Astrocyte of the cerebellum (primary cell): Measurements from ENCODE around the gene C6orf141.

Experiments
- DNase-seq: peaks from one replicate; pipeline ENCODE4 v3.0.0-alpha.2; 2011; ENCODE audit warnings: low read depth
- H3K4me3 ChIP-seq: 2 replicates; pipeline ENCODE4 v1.5.1; 2011; ENCODE audit warnings: mild to moderate bottlenecking, low read depth, low read length, moderate library complexity
- in situ Hi-C: cut with HindIII; loops from 2 replicates; pipeline ENCODE4 v1.10.0; 2017; ENCODE audit warnings: low sequenced_read_pairs
- TF ChIP-seq, protein P1 (sequence below): IDR thresholded peaks from 2 replicates; pipeline ENCODE4 v1.5.1; 2012; ENCODE audit warnings: low read length, low read depth, moderate library complexity, mild to moderate bottlenecking; ENCODE audit errors: missing control alignments

C6orf141 gene

GRCh38 chr6:49515485-49516146 is 34.9 kb upstream of the C6orf141 start:
- no peak for DNase-seq

GRCh38 chr6:49516147-49516505 is 34.3 kb upstream of the C6orf141 start:
- TF ChIP-seq, protein P1, sequence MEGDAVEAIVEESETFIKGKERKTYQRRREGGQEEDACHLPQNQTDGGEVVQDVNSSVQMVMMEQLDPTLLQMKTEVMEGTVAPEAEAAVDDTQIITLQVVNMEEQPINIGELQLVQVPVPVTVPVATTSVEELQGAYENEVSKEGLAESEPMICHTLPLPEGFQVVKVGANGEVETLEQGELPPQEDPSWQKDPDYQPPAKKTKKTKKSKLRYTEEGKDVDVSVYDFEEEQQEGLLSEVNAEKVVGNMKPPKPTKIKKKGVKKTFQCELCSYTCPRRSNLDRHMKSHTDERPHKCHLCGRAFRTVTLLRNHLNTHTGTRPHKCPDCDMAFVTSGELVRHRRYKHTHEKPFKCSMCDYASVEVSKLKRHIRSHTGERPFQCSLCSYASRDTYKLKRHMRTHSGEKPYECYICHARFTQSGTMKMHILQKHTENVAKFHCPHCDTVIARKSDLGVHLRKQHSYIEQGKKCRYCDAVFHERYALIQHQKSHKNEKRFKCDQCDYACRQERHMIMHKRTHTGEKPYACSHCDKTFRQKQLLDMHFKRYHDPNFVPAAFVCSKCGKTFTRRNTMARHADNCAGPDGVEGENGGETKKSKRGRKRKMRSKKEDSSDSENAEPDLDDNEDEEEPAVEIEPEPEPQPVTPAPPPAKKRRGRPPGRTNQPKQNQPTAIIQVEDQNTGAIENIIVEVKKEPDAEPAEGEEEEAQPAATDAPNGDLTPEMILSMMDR, result no peak
- in situ Hi-C loops, result no loop called here
- H3K4me3 ChIP-seq, result no peak overlapping the region
- no peak for DNase-seq

More at GRCh38 chr6:49515485-49516146, 34.9 kb upstream of the C6orf141 start:
- in situ Hi-C loops, result no loop called here
- no peak overlapping the region for H3K4me3 ChIP-seq
- TF ChIP-seq, protein P1, result no peak

DNA sequence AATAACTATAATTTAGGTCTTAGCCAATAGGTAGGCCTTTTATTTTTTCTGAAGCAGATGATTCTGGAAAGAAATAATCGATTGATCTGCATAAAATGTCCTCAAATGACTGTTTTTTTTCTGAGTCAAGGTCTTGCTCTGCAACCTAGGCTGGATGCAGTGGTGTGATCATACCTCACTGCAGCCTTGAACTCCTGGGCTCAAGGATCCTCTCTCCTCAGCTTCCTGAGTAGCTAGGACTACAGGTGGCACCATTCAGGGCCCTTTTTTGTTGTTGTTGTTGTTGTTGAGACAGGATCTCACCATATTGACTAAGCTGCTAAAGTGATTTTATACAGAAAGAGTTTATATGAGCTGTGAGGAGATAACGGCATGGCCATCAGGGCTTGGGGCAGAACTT is 32.5 kb upstream of the C6orf141 start:
- no peak for DNase-seq
- TF ChIP-seq, protein P1, result no peak
- no peak overlapping the region for H3K4me3 ChIP-seq
- in situ Hi-C loops, result no loop called here

- in situ Hi-C loops, result no loop called here
- no peak for DNase-seq
- H3K4me3 ChIP-seq, result no peak overlapping the region
- TF ChIP-seq, protein P1, result no peak
Observed at GRCh38 chr6:49519660-49520059, 30.8 kb upstream of the C6orf141 start.

- TF ChIP-seq, protein P1, result no peak
- in situ Hi-C loops, result no loop called here
- DNase-seq, result no peak
- no peak overlapping the region for H3K4me3 ChIP-seq
Observed at GRCh38 chr6:49522710-49523593, 27.5 kb upstream of the C6orf141 start.

GRCh38 chr6:49523901-49524300 is 26.6 kb upstream of the C6orf141 start:
- in situ Hi-C loops, result no loop called here
- TF ChIP-seq, protein P1, result no peak
- DNase-seq, result no peak
- H3K4me3 ChIP-seq, result no peak overlapping the region
